Astrocyte (in vitro differentiated cells and primary cell): ENCODE results near the gene CFAP43. TPM values are rescaled to one million over a fixed set of nuclear protein-coding genes. Genes with fewer than 3 reads are reported as not detected.

Source experiments
- DNase-seq: peaks from one replicate; pipeline ENCODE4 v3.0.0-alpha.2; 2010; ENCODE audit warnings: low read depth
- FAIRE-seq: peaks from 2 replicates; lab custom pipeline; 2011; peaks lifted over from hg19 to GRCh38; lab: Jason Lieb, UNC
- H2AFZ ChIP-seq: 2 replicates; pipeline ENCODE4 v1.6.0; 2012; ENCODE audit warnings: low read depth, low read length, inconsistent platforms
- H3K27ac ChIP-seq: 2 replicates; pipeline ENCODE4 v1.5.1; 2011; ENCODE audit warnings: low read depth, low read length, inconsistent platforms
- H3K27me3 ChIP-seq: 2 replicates; pipeline ENCODE4 v1.6.0; 2011; ENCODE audit warnings: low read length, inconsistent platforms; ENCODE audit not compliant: insufficient read depth
- H3K36me3 ChIP-seq: 2 replicates; pipeline ENCODE4 v1.5.1; 2011; ENCODE audit warnings: low read length, inconsistent platforms; ENCODE audit not compliant: insufficient read depth
- H3K4me1 ChIP-seq: 2 replicates; pipeline ENCODE4 v1.5.1; 2011; ENCODE audit warnings: low read length, inconsistent platforms; ENCODE audit not compliant: insufficient read depth
- H3K4me2 ChIP-seq: 2 replicates; pipeline ENCODE4 v1.6.0; 2012; ENCODE audit warnings: low read length, inconsistent platforms
- H3K4me3 ChIP-seq: 2 replicates; pipeline ENCODE4 v1.5.1; 2011; ENCODE audit warnings: low read depth, mild to moderate bottlenecking, low read length, inconsistent platforms; ENCODE audit not compliant: insufficient read depth
- H3K79me2 ChIP-seq: 2 replicates; pipeline ENCODE4 v1.6.0; 2012; ENCODE audit warnings: mild to moderate bottlenecking, low read length, inconsistent platforms; ENCODE audit not compliant: insufficient read depth
- H3K9ac ChIP-seq: 2 replicates; pipeline ENCODE4 v1.6.0; 2012; ENCODE audit warnings: mild to moderate bottlenecking, low read length, inconsistent platforms
- H3K9me3 ChIP-seq: 2 replicates; pipeline ENCODE4 v1.5.1; 2012; ENCODE audit warnings: low read depth, mild to moderate bottlenecking, low read length, inconsistent platforms; ENCODE audit not compliant: insufficient read depth
- H4K20me1 ChIP-seq: 2 replicates; pipeline ENCODE4 v1.6.0; 2012; ENCODE audit warnings: low read length, inconsistent platforms; ENCODE audit not compliant: insufficient read depth
- H3K27ac Mint-ChIP-seq: one replicate; pipeline ENCODE4 v1.8.0; 2021; ENCODE audit warnings: mild to moderate bottlenecking, mixed read lengths; ENCODE audit not compliant: unreplicated experiment
- H3K27me3 Mint-ChIP-seq: one replicate; pipeline ENCODE4 v1.8.0; 2021; ENCODE audit warnings: low read depth, mixed read lengths; ENCODE audit not compliant: unreplicated experiment
- H3K36me3 Mint-ChIP-seq: one replicate; pipeline ENCODE4 v1.8.0; 2021; ENCODE audit warnings: low read depth, mixed read lengths; ENCODE audit not compliant: unreplicated experiment
- H3K4me1 Mint-ChIP-seq: one replicate; pipeline ENCODE4 v1.8.0; 2021; ENCODE audit warnings: low read depth, mixed read lengths; ENCODE audit not compliant: unreplicated experiment
- H3K4me3 Mint-ChIP-seq: one replicate; pipeline ENCODE4 v1.8.0; 2021; ENCODE audit warnings: mild to moderate bottlenecking, moderate library complexity, mixed read lengths; ENCODE audit not compliant: unreplicated experiment
- H3K9me3 Mint-ChIP-seq: one replicate; pipeline ENCODE4 v1.8.0; 2021; ENCODE audit warnings: mild to moderate bottlenecking, mixed read lengths; ENCODE audit not compliant: unreplicated experiment
- EZH2 ChIP-seq: IDR thresholded peaks from 2 replicates; pipeline ENCODE4 v1.6.1; 2012; ENCODE audit warnings: mild to moderate bottlenecking, low read length, inconsistent platforms; ENCODE audit not compliant: insufficient read depth
- total RNA-seq: library from RNA; stranded (reverse); gene quantifications from 2 replicates; pipeline ENCODE4 v1.2.1, GENCODE V29; 2021
- TF ChIP-seq, protein P1 (sequence below): IDR thresholded peaks from 2 replicates; pipeline ENCODE4 v1.5.1; 2011; ENCODE audit warnings: low read depth, mild to moderate bottlenecking, inconsistent platforms, low read length, moderate library complexity; ENCODE audit not compliant: insufficient read depth

Gene CFAP43
- total RNA-seq, 1 donor from 2014 or later = 0.27 TPM

DNA sequence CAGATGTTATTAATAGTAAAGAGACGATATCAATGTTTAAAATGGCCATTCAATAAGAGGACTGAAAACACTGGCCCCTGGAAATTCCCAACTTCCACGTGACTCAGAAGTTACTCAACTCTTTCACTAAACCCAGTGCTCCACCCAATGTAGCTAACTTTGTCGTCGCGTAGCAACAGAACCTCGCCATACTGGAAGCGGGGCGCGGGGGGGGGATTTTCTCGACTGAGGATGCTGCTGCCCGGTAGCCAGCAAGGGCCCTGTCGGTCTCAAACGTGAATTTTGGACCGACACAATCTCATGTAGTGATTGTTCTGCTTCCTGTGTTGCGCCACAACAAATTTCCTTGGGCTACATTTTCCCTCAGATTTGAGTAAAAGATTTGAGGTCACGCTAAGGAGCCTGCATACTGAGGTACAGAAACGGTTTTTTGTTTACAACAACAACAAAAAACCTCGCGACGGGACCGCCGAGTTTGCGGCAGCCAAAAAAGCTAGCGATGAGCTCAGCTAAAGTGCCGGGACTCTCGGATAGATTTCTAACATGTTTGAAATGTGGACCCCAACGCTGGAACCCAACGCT, 111.2 kb downstream of the CFAP43 start:
- Histone ChIP-seq H3K27ac (peak overlapping the region; percentile 100), H4K20me1 (no peaks in the 10 kb centered on the region), H3K4me2 (peak overlapping the region; percentile 93), H3K9ac (peak overlapping the region; percentile 99), H3K4me3 (peak overlapping the region; percentile 75), H3K36me3 (no peaks in the 10 kb centered on the region), H3K27me3 (no peaks in the 10 kb centered on the region), H2AFZ (peak overlapping the region; percentile 73), H3K9me3 (no peaks in the 10 kb centered on the region), H3K79me2 (no peaks in the 10 kb centered on the region), H3K4me1 (peaks cover 29% of the 10 kb centered on the region)
- DNase-seq (peak; percentile 93), FAIRE-seq (peak; percentile 41)
- Mint-ChIP-seq H3K4me3 (peak overlapping the region; percentile 91), H3K9me3 (no peaks in the 10 kb centered on the region), H3K27ac (peak overlapping the region; percentile 99), H3K4me1 (peaks cover 22% of the 10 kb centered on the region), H3K27me3 (no peaks in the 10 kb centered on the region), H3K36me3 (no peaks in the 10 kb centered on the region)
- TF ChIP-seq, protein P1, sequence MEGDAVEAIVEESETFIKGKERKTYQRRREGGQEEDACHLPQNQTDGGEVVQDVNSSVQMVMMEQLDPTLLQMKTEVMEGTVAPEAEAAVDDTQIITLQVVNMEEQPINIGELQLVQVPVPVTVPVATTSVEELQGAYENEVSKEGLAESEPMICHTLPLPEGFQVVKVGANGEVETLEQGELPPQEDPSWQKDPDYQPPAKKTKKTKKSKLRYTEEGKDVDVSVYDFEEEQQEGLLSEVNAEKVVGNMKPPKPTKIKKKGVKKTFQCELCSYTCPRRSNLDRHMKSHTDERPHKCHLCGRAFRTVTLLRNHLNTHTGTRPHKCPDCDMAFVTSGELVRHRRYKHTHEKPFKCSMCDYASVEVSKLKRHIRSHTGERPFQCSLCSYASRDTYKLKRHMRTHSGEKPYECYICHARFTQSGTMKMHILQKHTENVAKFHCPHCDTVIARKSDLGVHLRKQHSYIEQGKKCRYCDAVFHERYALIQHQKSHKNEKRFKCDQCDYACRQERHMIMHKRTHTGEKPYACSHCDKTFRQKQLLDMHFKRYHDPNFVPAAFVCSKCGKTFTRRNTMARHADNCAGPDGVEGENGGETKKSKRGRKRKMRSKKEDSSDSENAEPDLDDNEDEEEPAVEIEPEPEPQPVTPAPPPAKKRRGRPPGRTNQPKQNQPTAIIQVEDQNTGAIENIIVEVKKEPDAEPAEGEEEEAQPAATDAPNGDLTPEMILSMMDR = no peak
- no peak for TF ChIP-seq EZH2

DNA sequence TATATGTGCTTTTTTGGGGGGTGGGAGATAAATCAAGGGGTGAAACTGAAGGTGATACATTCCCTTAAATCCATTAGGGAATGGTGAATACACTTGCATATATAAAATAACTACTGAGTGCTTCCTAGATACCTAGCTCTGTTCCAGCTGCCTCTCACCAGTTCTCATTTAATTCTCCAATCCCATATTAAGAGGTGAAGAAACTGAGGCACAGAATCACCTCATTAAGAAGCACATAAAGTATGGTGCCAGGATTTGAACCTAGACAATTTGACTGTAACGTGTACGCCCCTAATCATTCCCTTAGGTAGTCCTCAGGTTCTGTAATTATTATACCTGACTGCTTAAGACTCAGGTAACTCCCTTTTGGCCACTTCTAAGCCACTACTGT, 111.7 kb downstream of the CFAP43 start:
- H3K4me2 ChIP-seq = peak overlapping the region; percentile 93
- no peak for DNase-seq
- peak overlapping the region; percentile 75 for H3K4me3 ChIP-seq
- no peaks in the 10 kb centered on the region for H3K9me3 Mint-ChIP-seq
- no peaks in the 10 kb centered on the region for H3K9me3 ChIP-seq
- no peaks in the 10 kb centered on the region for H3K79me2 ChIP-seq
- peak overlapping the region; percentile 99 for H3K27ac Mint-ChIP-seq
- H3K4me1 Mint-ChIP-seq = peaks cover 22% of the 10 kb centered on the region
- TF ChIP-seq, protein P1 = no peak
- no peak for TF ChIP-seq EZH2
- H2AFZ ChIP-seq = peak overlapping the region; percentile 73
- no peaks in the 10 kb centered on the region for H3K27me3 Mint-ChIP-seq
- H3K36me3 ChIP-seq = no peaks in the 10 kb centered on the region
- peaks cover 29% of the 10 kb centered on the region for H3K4me1 ChIP-seq
- peak overlapping the region; percentile 99 for H3K9ac ChIP-seq
- FAIRE-seq = no peak
- no peaks in the 10 kb centered on the region for H3K27me3 ChIP-seq
- H3K36me3 Mint-ChIP-seq = no peaks in the 10 kb centered on the region
- peak overlapping the region; percentile 91 for H3K4me3 Mint-ChIP-seq
- H3K27ac ChIP-seq = peak overlapping the region; percentile 100
- no peaks in the 10 kb centered on the region for H4K20me1 ChIP-seq

DNA sequence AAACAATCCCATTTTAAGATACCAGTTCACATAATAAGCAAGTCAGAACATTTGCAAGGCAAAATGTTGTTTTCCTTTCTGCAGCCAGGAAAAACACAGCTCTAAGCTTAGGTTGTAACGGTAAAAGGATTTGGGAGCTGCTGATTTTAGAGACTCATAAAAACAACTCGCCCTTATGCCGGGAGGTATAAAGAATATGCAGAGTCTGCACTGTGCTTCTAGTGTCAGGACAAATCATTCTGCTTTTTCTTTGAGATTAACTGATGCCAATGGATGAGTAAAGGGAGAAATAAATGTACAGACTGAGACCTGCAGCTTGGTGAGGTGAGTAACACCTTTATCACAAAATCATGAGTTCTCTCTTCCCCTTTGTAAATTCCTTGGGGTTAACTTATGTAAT, 112.2 kb downstream of the CFAP43 start:
- H3K9me3 ChIP-seq = no peaks in the 10 kb centered on the region
- Mint-ChIP-seq H3K4me1 (peaks cover 22% of the 10 kb centered on the region), H3K27ac (peak overlapping the region; percentile 99), H3K9me3 (no peaks in the 10 kb centered on the region), H3K36me3 (no peaks in the 10 kb centered on the region), H3K27me3 (no peaks in the 10 kb centered on the region), H3K4me3 (no peak overlapping the region)
- no peak for TF ChIP-seq EZH2
- peaks cover 29% of the 10 kb centered on the region for H3K4me1 ChIP-seq
- DNase-seq = no peak
- FAIRE-seq = no peak
- H3K36me3 ChIP-seq = no peaks in the 10 kb centered on the region
- H2AFZ ChIP-seq = peak overlapping the region; percentile 45
- no peaks in the 10 kb centered on the region for H4K20me1 ChIP-seq
- no peak overlapping the region for H3K4me3 ChIP-seq
- peak overlapping the region; percentile 16 for H3K4me2 ChIP-seq
- no peaks in the 10 kb centered on the region for H3K79me2 ChIP-seq
- H3K27ac ChIP-seq = peak overlapping the region; percentile 100
- no peaks in the 10 kb centered on the region for H3K27me3 ChIP-seq
- peak overlapping the region; percentile 99 for H3K9ac ChIP-seq
